ENCODE data around the gene ABLIM2. TPM values are rescaled to one million over a fixed set of nuclear protein-coding genes. Genes with fewer than 3 reads are reported as not detected.

ABLIM2 gene
- total RNA-seq, 1 donor from 2014 or later = 5.2 TPM

DNA sequence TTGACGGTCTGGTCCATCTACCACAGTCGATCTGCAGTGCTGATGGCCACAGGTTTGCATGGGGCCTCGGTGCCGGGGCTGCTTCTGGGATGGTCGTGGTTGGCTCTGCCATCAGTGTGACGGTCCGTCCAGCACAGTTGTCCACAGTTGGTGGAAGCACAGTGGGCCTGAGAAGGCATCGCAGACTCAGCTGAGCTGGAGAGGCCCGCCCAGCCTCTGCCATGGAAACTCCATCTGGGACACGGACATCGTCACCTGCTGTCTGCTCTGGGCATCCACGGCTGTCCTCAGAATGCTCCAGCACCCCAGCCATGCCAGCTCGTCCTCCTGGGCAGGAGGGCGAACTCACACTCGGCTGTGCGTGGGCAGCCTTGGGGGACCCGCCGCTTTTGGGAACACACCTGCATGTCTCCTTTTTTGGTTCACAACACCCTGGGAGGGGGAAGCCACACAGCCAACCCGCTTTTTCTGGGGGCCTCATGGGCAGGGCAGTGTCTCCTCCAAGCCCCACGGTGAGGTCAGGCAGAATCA is 33.0 kb downstream of the ABLIM2 start:
- Histone ChIP-seq H3K36me3 (no peaks in the 10 kb centered on the region), H3K4me1 (no peaks in the 10 kb centered on the region), H3K9me3 (no peaks in the 10 kb centered on the region), H3K27ac (no peak overlapping the region), H3K27me3 (ENCODE audit: low read depth) (no peaks in the 10 kb centered on the region), H3K4me3 (no peak overlapping the region)
- ATAC-seq = no peak
- TF ChIP-seq, protein P1, sequence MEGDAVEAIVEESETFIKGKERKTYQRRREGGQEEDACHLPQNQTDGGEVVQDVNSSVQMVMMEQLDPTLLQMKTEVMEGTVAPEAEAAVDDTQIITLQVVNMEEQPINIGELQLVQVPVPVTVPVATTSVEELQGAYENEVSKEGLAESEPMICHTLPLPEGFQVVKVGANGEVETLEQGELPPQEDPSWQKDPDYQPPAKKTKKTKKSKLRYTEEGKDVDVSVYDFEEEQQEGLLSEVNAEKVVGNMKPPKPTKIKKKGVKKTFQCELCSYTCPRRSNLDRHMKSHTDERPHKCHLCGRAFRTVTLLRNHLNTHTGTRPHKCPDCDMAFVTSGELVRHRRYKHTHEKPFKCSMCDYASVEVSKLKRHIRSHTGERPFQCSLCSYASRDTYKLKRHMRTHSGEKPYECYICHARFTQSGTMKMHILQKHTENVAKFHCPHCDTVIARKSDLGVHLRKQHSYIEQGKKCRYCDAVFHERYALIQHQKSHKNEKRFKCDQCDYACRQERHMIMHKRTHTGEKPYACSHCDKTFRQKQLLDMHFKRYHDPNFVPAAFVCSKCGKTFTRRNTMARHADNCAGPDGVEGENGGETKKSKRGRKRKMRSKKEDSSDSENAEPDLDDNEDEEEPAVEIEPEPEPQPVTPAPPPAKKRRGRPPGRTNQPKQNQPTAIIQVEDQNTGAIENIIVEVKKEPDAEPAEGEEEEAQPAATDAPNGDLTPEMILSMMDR (IDR thresholded peaks at IDR 0.05) = no peak
- DNase-seq = no peak
- intact Hi-C loops (cut with DNase I) = no loop called here

DNA sequence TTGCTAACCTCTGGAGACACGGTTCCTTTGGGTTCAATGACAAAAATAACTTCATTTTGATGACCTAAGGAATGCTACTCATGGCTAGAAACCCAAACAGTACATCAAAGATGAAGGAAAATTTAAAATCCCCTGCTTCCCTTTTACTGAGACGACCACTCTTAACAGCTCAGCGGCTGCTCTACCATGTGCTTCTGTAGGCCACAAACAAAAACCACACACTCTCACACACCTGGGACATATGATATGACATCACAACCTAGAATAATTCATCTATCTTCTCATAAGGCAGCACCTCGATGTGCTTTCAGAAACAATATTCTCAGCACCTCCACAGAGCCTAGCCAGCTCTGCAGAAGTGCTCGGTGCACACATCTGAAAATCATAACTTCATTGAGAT is 34.7 kb downstream of the ABLIM2 start:
- TF ChIP-seq, protein P1 (IDR thresholded peaks at IDR 0.05) = no peak
- DNase-seq = no peak
- H3K27ac ChIP-seq = no peak overlapping the region
- no peak overlapping the region for H3K4me3 ChIP-seq
- no peaks in the 10 kb centered on the region for H3K9me3 ChIP-seq
- H3K36me3 ChIP-seq = no peaks in the 10 kb centered on the region
- no peaks in the 10 kb centered on the region for H3K4me1 ChIP-seq
- no peaks in the 10 kb centered on the region for H3K27me3 ChIP-seq (ENCODE audit: low read depth)
- ATAC-seq = no peak
- intact Hi-C loops (cut with DNase I) = no loop called here

DNA sequence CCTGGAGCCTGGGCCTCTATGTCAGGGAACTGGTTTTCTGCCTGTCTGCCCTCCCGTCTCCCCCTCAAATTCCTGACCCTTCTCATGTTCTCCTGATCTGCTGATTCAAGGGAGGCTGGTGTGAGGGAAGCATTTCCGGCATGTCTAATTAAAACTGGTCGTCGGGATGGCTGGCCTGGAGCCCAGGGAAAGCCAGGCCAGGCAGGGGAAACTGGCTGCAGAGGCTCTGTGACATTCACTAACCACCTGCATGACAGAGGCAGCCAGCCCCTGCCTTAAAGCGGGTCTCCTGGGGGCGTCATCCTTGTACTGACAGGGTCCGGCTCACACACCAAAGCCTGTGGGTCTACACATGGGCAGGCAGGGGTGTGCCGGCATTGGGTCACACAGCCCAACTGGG is 35.2 kb downstream of the ABLIM2 start:
- no peaks in the 10 kb centered on the region for H3K36me3 ChIP-seq
- no peaks in the 10 kb centered on the region for H3K27me3 ChIP-seq (ENCODE audit: low read depth)
- no peaks in the 10 kb centered on the region for H3K9me3 ChIP-seq
- no peaks in the 10 kb centered on the region for H3K4me1 ChIP-seq
- H3K4me3 ChIP-seq = no peak overlapping the region
- no peak overlapping the region for H3K27ac ChIP-seq
- no peak for ATAC-seq
- intact Hi-C loops (cut with DNase I) = no loop called here
- DNase-seq = no peak
- TF ChIP-seq, protein P1 (IDR thresholded peaks at IDR 0.05) = no peak

DNA sequence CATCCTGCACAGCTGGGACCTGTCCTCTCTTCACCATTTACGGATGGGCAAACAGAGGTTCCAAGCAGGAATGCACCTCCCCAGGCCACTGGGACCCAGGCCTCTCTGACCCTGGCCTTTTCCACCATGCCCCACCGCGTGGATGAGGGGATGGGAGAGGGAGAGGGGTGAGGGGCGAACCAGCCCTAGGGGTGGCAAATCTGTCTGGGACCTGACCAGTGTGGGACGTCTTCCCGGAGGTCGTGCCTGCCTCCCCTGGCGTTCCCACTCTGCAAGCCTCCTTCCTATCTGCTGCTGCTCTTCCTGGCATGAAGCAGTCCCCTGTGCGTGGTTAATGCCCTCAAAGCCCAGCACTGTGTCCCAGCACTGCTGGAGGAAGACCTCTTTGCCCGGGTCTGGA is 35.9 kb downstream of the ABLIM2 start:
- H3K9me3 ChIP-seq = no peaks in the 10 kb centered on the region
- TF ChIP-seq, protein P1 (IDR thresholded peaks at IDR 0.05) = no peak
- H3K27ac ChIP-seq = no peak overlapping the region
- ATAC-seq = no peak
- no peaks in the 10 kb centered on the region for H3K27me3 ChIP-seq (ENCODE audit: low read depth)
- intact Hi-C loops (cut with DNase I) = no loop called here
- H3K4me1 ChIP-seq = peaks cover 5% of the 10 kb centered on the region
- H3K36me3 ChIP-seq = no peaks in the 10 kb centered on the region
- DNase-seq = no peak
- no peak overlapping the region for H3K4me3 ChIP-seq

DNA sequence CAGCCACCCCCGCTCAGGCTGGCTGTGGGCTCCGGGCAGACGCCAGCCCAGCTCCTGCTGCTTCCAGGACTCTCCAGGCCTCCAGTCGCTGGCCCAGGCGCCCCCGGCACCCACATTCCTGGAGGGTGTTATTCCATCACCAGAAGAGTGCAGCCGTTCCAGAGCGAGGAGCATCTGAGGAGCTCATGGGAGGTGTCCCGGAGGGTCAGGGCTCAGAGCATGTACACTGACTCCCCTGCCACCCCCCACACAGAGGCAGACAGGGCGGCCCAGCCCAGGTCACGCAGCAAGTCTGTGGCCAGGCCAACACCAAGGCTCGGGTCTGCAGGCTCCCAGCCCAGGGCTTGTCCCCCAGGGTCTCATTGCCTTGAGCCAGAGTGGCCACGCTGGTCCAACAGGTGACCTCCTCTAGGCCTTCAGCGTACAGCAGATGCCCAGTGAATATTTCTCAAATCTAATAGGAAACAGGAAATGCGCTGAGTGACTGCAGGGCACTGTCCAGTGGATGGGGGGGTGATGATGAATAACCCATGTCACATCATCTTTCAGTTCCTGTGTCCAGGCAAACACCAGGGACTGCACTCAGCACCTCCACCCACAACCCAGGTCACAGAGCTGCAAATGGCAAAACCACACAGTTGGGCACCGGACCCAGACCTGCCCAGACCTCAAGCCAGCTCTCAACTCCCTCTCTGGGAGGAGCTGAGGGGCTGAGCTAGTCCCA is 37.2 kb downstream of the ABLIM2 start:
- Histone ChIP-seq H3K9me3 (no peaks in the 10 kb centered on the region), H3K27me3 (ENCODE audit: low read depth) (no peaks in the 10 kb centered on the region), H3K4me3 (no peak overlapping the region), H3K36me3 (no peaks in the 10 kb centered on the region), H3K27ac (no peak overlapping the region), H3K4me1 (peaks cover 7% of the 10 kb centered on the region)
- TF ChIP-seq, protein P1 (IDR thresholded peaks at IDR 0.05) = no peak
- DNase-seq = no peak
- intact Hi-C loops (cut with DNase I) = no loop called here
- ATAC-seq = no peak

All from lower lobe of right lung (tissue), 2 donors.